ENCODE data around the gene MUC22.

The MUC22 gene

DNA sequence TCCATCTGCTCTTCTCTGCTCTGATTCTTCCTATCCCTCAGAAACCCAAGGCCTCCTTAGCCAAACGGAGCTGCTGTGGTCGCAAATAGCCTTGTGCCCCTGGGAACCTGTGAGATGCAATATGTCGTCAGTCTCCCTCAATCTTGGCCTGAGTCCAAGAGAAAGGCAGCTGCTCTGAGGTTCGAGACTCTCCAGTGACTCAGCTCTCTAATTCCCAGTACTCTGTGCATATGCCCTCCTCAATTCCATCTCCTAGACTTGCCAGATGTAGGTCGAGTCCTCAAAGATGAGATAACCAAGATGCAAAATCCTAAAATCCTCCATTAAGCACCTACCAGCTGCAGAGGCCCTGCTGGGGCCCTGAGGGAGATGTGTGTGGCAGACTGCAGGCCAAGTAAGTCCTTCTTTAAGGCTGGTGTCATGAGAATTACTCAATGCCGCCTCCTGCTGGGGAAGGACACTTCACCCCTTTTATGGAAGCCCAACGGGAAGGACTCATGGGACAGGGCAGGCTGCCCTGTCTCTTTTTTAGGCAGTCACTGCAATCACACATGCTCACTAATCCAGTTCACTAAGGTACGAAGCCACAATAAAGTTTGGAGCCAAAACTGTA is 73.6 kb downstream of the MUC22 start:
- DNase-seq, result no peak

Data from NCI-H187 treated with DMSO at 0.1 percent for 48 hours (cell line).